H1 (cell line): Measurements from ENCODE around the gene CHTF8. TPM values are rescaled to one million over a fixed set of nuclear protein-coding genes. Genes with fewer than 3 reads are reported as not detected.

Experiments
- CTCF ChIA-PET: fragments of 300-600 bp; sonication (Branson Sonifier 250); formaldehyde crosslinking; loops from one replicate; lab custom pipeline; 2021; ENCODE audit not compliant: partially characterized antibody; lab: Charles Lee
- POLR2A ChIA-PET: fragments of 300-600 bp; sonication (Branson Sonifier 250); formaldehyde crosslinking; loops from one replicate; lab custom pipeline; 2021; ENCODE audit warnings: inconsistent platforms; ENCODE audit not compliant: partially characterized antibody; lab: Charles Lee
- DNase-seq, 2 experiments: peaks; one replicate each; pipeline versions ENCODE4 v3.0.0 to v3.0.0-alpha.2; 2010 to 2022; ENCODE audit warnings: low spot score in 2 of 2, low read depth in 1 of 2, mixed read lengths in 1 of 2
- FAIRE-seq: peaks from 2 replicates; lab custom pipeline; 2011; peaks lifted over from hg19 to GRCh38; lab: Jason Lieb, UNC
- H2AFZ ChIP-seq: 2 replicates; pipeline ENCODE4 v1.8.1; 2012; ENCODE audit warnings: low read length, inconsistent platforms
- H2AK5ac ChIP-seq: 2 replicates; pipeline ENCODE4 v1.6.1; 2013; ENCODE audit warnings: low read depth, low read length
- H2BK120ac ChIP-seq: replicated peaks from 2 replicates; pipeline ENCODE3; 2013; ENCODE audit warnings: low read depth, low read length, inconsistent platforms
- H2BK12ac ChIP-seq: 2 replicates; pipeline ENCODE4 v1.6.1; 2013; ENCODE audit warnings: low read depth, low read length
- H2BK15ac ChIP-seq: 2 replicates; pipeline ENCODE4 v1.6.1; 2013; ENCODE audit warnings: low read length
- H2BK20ac ChIP-seq: 2 replicates; pipeline ENCODE4 v1.6.1; 2013; ENCODE audit warnings: low read length
- H2BK5ac ChIP-seq: 2 replicates; pipeline ENCODE4 v1.6.1; 2013; ENCODE audit warnings: low read depth, low read length
- H3K14ac ChIP-seq: 2 replicates; pipeline ENCODE4 v1.6.1; 2013; ENCODE audit warnings: inconsistent platforms; ENCODE audit not compliant: insufficient read length
- H3K18ac ChIP-seq: 2 replicates; pipeline ENCODE4 v1.6.1; 2013; ENCODE audit warnings: low read length; ENCODE audit errors: extremely low read depth
- H3K23ac ChIP-seq: 2 replicates; pipeline ENCODE4 v1.6.1; 2013; ENCODE audit warnings: inconsistent platforms; ENCODE audit not compliant: insufficient read length
- H3K23me2 ChIP-seq: 2 replicates; pipeline ENCODE4 v1.6.1; 2013; ENCODE audit warnings: low read depth, low read length
- H3K27ac ChIP-seq: 2 replicates; pipeline ENCODE4 v1.6.1; 2011; ENCODE audit warnings: low read depth, low read length, inconsistent platforms
- H3K27me3 ChIP-seq, 4 experiments: replicated peaks in 1 of 4; 1 replicate in 1 of 4; 2 replicates in 3 of 4; pipeline versions ENCODE4 v1.6.1 to v1.8.1; 2011 to 2013; ENCODE audit warnings: low read length in 3 of 4, mild to moderate bottlenecking in 3 of 4, inconsistent platforms in 2 of 4, mixed read lengths in 2 of 4, moderate library complexity in 1 of 4; ENCODE audit not compliant: control insufficient read depth in 3 of 4, insufficient read depth in 3 of 4; ENCODE audit errors: extremely low read depth in 1 of 4
- H3K36me3 ChIP-seq, 4 experiments: 2 replicates each; pipeline versions ENCODE4 v1.6.1 to v1.8.1; 2011 to 2013; ENCODE audit warnings: mild to moderate bottlenecking in 4 of 4, low read length in 3 of 4, moderate library complexity in 2 of 4, control low read depth in 1 of 4, inconsistent platforms in 1 of 4; ENCODE audit not compliant: insufficient read depth in 4 of 4, control insufficient read depth in 2 of 4
- H3K4ac ChIP-seq: replicated peaks from 2 replicates; pipeline ENCODE3; 2013; ENCODE audit warnings: low read length, low read depth, mixed read lengths, inconsistent platforms; ENCODE audit not compliant: insufficient read length
- H3K4me1 ChIP-seq, 4 experiments: replicated peaks in 1 of 4; 1 replicate in 1 of 4; 2 replicates in 3 of 4; pipeline versions ENCODE4 v1.6.1 to v1.8.1; 2011 to 2013; ENCODE audit warnings: low read length in 3 of 4, inconsistent platforms in 2 of 4, mixed read lengths in 1 of 4; ENCODE audit not compliant: insufficient read depth in 4 of 4, control insufficient read depth in 3 of 4
- H3K4me2 ChIP-seq, 2 experiments: 2 replicates each; pipeline versions ENCODE4 v1.6.1 to v1.8.1; 2011 to 2013; ENCODE audit warnings: low read depth in 2 of 2, low read length in 2 of 2, control low read depth in 1 of 2, inconsistent platforms in 1 of 2, mild to moderate bottlenecking in 1 of 2; ENCODE audit not compliant: insufficient read depth in 1 of 2
- H3K4me3 ChIP-seq, 4 experiments: fragments of 200-600, 300-600 bp in 1 of 4; sonication (generic), shearing (Covaris generic), sonication (Bioruptor Twin) in 1 of 4; 2 replicates each; pipeline versions ENCODE4 v1.5.1 to v1.8.1; 2011 to 2016; ENCODE audit warnings: low read length in 4 of 4, low read depth in 3 of 4, control low read depth in 2 of 4, inconsistent platforms in 2 of 4, mild to moderate bottlenecking in 2 of 4, mixed read lengths in 1 of 4, moderate library complexity in 1 of 4; ENCODE audit not compliant: insufficient read depth in 2 of 4; ENCODE audit errors: extremely low read depth in 1 of 4
- H3K56ac ChIP-seq: replicated peaks from 2 replicates; pipeline ENCODE3; 2013; ENCODE audit warnings: low read depth, mild to moderate bottlenecking, mixed read lengths, low read length, inconsistent platforms; ENCODE audit not compliant: insufficient read length
- H3K79me1 ChIP-seq: 2 replicates; pipeline ENCODE4 v1.6.1; 2013; ENCODE audit warnings: low read depth, low read length, control low read depth
- H3K79me2 ChIP-seq, 2 experiments: 2 replicates each; pipeline versions ENCODE4 v1.6.1 to v1.8.1; 2012 to 2013; ENCODE audit warnings: low read length in 2 of 2, mild to moderate bottlenecking in 2 of 2, inconsistent platforms in 1 of 2; ENCODE audit not compliant: insufficient read depth in 2 of 2, control insufficient read depth in 1 of 2
- H3K9ac ChIP-seq, 4 experiments: replicated peaks in 1 of 4; 1 replicate in 1 of 4; 2 replicates in 3 of 4; pipeline versions ENCODE4 v1.6.1 to v1.8.1; 2011 to 2013; ENCODE audit warnings: low read depth in 3 of 4, low read length in 3 of 4, control low read depth in 2 of 4, mild to moderate bottlenecking in 2 of 4, moderate library complexity in 2 of 4, inconsistent platforms in 1 of 4; ENCODE audit errors: extremely low read depth in 1 of 4
- H3K9me3 ChIP-seq, 2 experiments: 2 replicates each; pipeline versions ENCODE4 v1.6.1 to v1.8.1; 2012 to 2013; ENCODE audit warnings: mild to moderate bottlenecking in 2 of 2, moderate library complexity in 2 of 2, control low read depth in 1 of 2, inconsistent platforms in 1 of 2, low read depth in 1 of 2, low read length in 1 of 2, mixed read lengths in 1 of 2; ENCODE audit not compliant: insufficient read depth in 2 of 2
- H4K20me1 ChIP-seq, 2 experiments: replicated peaks in 1 of 2; 2 replicates each; pipeline versions ENCODE3 to v1.8.1; 2011 to 2013; ENCODE audit warnings: inconsistent platforms in 2 of 2, low read length in 2 of 2, mild to moderate bottlenecking in 1 of 2; ENCODE audit not compliant: insufficient read depth in 2 of 2, control insufficient read depth in 1 of 2
- H4K5ac ChIP-seq: 2 replicates; pipeline ENCODE4 v1.6.1; 2013; ENCODE audit warnings: low read length, low read depth, mixed read lengths, inconsistent platforms; ENCODE audit not compliant: insufficient read length
- H4K8ac ChIP-seq: 2 replicates; pipeline ENCODE4 v1.8.0; 2013; ENCODE audit warnings: mild to moderate bottlenecking, moderate library complexity, low read length, inconsistent platforms; ENCODE audit not compliant: insufficient read depth; ENCODE audit errors: extremely low read depth
- H4K91ac ChIP-seq: replicated peaks from 2 replicates; pipeline ENCODE3; 2013; ENCODE audit warnings: low read length, mixed read lengths, inconsistent platforms; ENCODE audit not compliant: insufficient read length
- CREB1 ChIP-seq: IDR thresholded peaks from 2 replicates; pipeline ENCODE4 v1.6.1; 2012; ENCODE audit warnings: inconsistent platforms
- CTBP2 ChIP-seq: IDR thresholded peaks from 2 replicates; pipeline ENCODE4 v1.7.0; 2011; ENCODE audit warnings: borderline replicate concordance, mild to moderate bottlenecking, moderate library complexity, mixed read lengths, low read length; ENCODE audit not compliant: insufficient read depth, insufficient read length
- EP300 ChIP-seq, 2 experiments: IDR thresholded peaks; 1 replicate in 1 of 2; 2 replicates in 1 of 2; pipeline ENCODE4 v1.6.1; 2011 to 2012; ENCODE audit warnings: low read depth in 2 of 2, low read length in 2 of 2, mild to moderate bottlenecking in 2 of 2, borderline replicate concordance in 1 of 2, inconsistent platforms in 1 of 2, moderate library complexity in 1 of 2
- EZH2 ChIP-seq: fragments of 200-600 bp; sonication (generic); IDR thresholded peaks from 2 replicates; pipeline ENCODE4 v1.7.1; 2012; ENCODE audit warnings: low read depth, mild to moderate bottlenecking, moderate library complexity, low read length, inconsistent platforms; ENCODE audit not compliant: severe bottlenecking
- KDM1A ChIP-seq: fragments of 200-600, 300-600 bp; sonication (generic); IDR thresholded peaks from 2 replicates; pipeline ENCODE4 v1.7.1; 2016; ENCODE audit warnings: mild to moderate bottlenecking, low read length, borderline replicate concordance
- NRF1 ChIP-seq: IDR thresholded peaks from 2 replicates; pipeline ENCODE4 v1.6.1; 2011; ENCODE audit warnings: mild to moderate bottlenecking, low read depth, low read length, improper control_type of control experiment
- RXRA ChIP-seq: IDR thresholded peaks from 2 replicates; pipeline ENCODE4 v1.6.1; 2011; ENCODE audit warnings: low read depth, mild to moderate bottlenecking, low read length, moderate library complexity; ENCODE audit not compliant: insufficient read depth
- SIN3A ChIP-seq, 2 experiments: IDR thresholded peaks in 1 of 2; conservative IDR thresholded peaks in 1 of 2; 2 replicates each; pipeline ENCODE4 v1.6.1; 2011 to 2012; ENCODE audit warnings: low read length in 2 of 2, improper control_type of control experiment in 1 of 2, low read depth in 1 of 2, mild to moderate bottlenecking in 1 of 2
- SP1 ChIP-seq: IDR thresholded peaks from 2 replicates; pipeline ENCODE4 v1.6.1; 2011; ENCODE audit warnings: low read depth, low read length
- SRF ChIP-seq: IDR thresholded peaks from 2 replicates; pipeline ENCODE4 v1.6.1; 2011; ENCODE audit warnings: mild to moderate bottlenecking, low read depth, low read length, moderate library complexity
- polyA plus RNA-seq, 7 experiments: library from polyadenylated mRNA; depleted of rRNA in 3 of 7; stranded (reverse) in 5 of 7; unstranded in 2 of 7; fragments of >200 nt in 5 of 7; fragments of 200-250 nt in 2 of 7; gene quantifications; 1 replicate in 5 of 7; 2 replicates in 1 of 7; 4 replicates in 1 of 7; pipeline versions ENCODE4 v1.2.1 to v1.2.3, GENCODE V29; 2011 to 2013; ENCODE audit warnings: missing spikeins in 2 of 7, mixed read lengths in 2 of 7
- total RNA-seq: library from RNA; stranded (reverse); fragmentation: NEBNext Ultra II Directional; extraction: Animal tissue kit (Norgen Biotek cat#: 25700); gene quantifications from 2 replicates; pipeline ENCODE4 v1.2.1, GENCODE V29; 2021
- TF ChIP-seq, protein P1 (sequence below): IDR thresholded peaks from 2 replicates; pipeline ENCODE4 v1.6.1; 2012; ENCODE audit warnings: inconsistent platforms

CHTF8 gene
- total and polyA plus RNA-seq, 2 of the 8 experiments (the other 6 are each of a cell fraction or from before 2014, with no cell fraction given): 114 to 138 TPM

DNA sequence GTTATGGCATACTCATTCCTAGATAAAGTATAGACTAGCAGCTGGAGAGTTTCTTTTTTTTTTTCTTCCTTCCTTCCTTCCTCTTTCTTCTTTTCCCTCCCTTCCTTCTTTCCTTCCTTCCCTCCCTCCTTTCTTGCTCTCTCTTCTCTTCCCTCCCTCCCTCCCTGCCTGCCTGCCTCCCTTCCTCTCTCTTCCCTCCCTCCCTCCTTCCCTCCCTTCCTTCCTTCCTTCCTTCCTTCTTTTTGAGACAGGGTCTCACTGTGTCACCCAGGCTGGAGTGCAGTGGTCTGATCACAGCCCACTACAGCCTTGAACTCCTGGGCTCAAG is 47.6 kb upstream of the CHTF8 start:
- no peak overlapping the region for H3K18ac ChIP-seq
- H2BK20ac ChIP-seq: no peak overlapping the region
- no peaks in the 10 kb centered on the region for H4K20me1 ChIP-seq
- no peak overlapping the region for H3K23ac ChIP-seq
- H2BK15ac ChIP-seq: no peak overlapping the region
- no peaks in the 10 kb centered on the region for H3K36me3 ChIP-seq
- no peak overlapping the region for H4K91ac ChIP-seq
- no peak overlapping the region for H2BK5ac ChIP-seq
- no peaks in the 10 kb centered on the region for H3K27me3 ChIP-seq
- H2AK5ac ChIP-seq: no peak overlapping the region
- no peak overlapping the region for H3K56ac ChIP-seq
- no peak for FAIRE-seq
- no peaks in the 10 kb centered on the region for H3K23me2 ChIP-seq
- H2BK12ac ChIP-seq: no peak overlapping the region
- no peak for DNase-seq
- no peak overlapping the region for H3K4ac ChIP-seq
- no peak overlapping the region for H3K9ac ChIP-seq
- H3K79me2 ChIP-seq: no peaks in the 10 kb centered on the region
- no peak overlapping the region for H3K4me3 ChIP-seq
- no peak overlapping the region for H4K5ac ChIP-seq
- H2AFZ ChIP-seq: no peak overlapping the region
- H2BK120ac ChIP-seq: no peak overlapping the region
- no peak overlapping the region for H3K4me2 ChIP-seq
- H4K8ac ChIP-seq: no peak overlapping the region
- H3K9me3 ChIP-seq: no peaks in the 10 kb centered on the region
- POLR2A ChIA-PET: interaction anchor here (2.1 kb wide), 1 partner anchor 8 kb away, joined by 6 read pairs; no protein-coding TSS in a partner anchor
- H3K79me1 ChIP-seq: no peaks in the 10 kb centered on the region
- CTCF ChIA-PET: interaction anchor here (2.6 kb wide), 1 partner anchor 30 kb away, joined by 6 read pairs; no protein-coding TSS in a partner anchor
- H3K27ac ChIP-seq: no peak overlapping the region
- H3K4me1 ChIP-seq: no peaks in the 10 kb centered on the region
- H3K14ac ChIP-seq: no peak overlapping the region
- TF ChIP-seq EP300 (IDR thresholded peaks at IDR 0.05; ENCODE audit: borderline replicate concordance in 1 of 2, low read depth in 2 of 2, low read length in 2 of 2) (no peak), EZH2 (no peak), CTBP2 (no peak), NRF1 (no peak), KDM1A (no peak), CREB1 (no peak), SP1 (no peak), SRF (no peak), SIN3A (conservative IDR thresholded peaks at IDR 0.05 in 1 of 2, IDR thresholded peaks at IDR 0.05 in 1 of 2; ENCODE audit: low read depth in 1 of 2, low read length in 2 of 2) (no peak), RXRA (no peak)
- TF ChIP-seq, protein P1, sequence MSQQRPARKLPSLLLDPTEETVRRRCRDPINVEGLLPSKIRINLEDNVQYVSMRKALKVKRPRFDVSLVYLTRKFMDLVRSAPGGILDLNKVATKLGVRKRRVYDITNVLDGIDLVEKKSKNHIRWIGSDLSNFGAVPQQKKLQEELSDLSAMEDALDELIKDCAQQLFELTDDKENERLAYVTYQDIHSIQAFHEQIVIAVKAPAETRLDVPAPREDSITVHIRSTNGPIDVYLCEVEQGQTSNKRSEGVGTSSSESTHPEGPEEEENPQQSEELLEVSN: no peak
